ENCODE measurements around the gene NRXN3.

NRXN3 gene

GRCh38 chr14:79608446-79608845, 1438.3 kb downstream of the NRXN3 start:
- no peak for TF ChIP-seq CTCF (IDR thresholded peaks at IDR 0.05)
- Histone ChIP-seq H3K4me3 (no peak overlapping the region), H3K27ac (no peak overlapping the region)
- DNase-seq (ENCODE audit: low spot score): no peak

GRCh38 chr14:79613625-79614024, 1443.5 kb downstream of the NRXN3 start:
- no peak for DNase-seq (ENCODE audit: low spot score)
- TF ChIP-seq CTCF (IDR thresholded peaks at IDR 0.05): no peak
- H3K27ac ChIP-seq: no peak overlapping the region
- no peak overlapping the region for H3K4me3 ChIP-seq

GRCh38 chr14:79614448-79614847, 1444.3 kb downstream of the NRXN3 start:
- no peak for DNase-seq (ENCODE audit: low spot score)
- no peak overlapping the region for H3K27ac ChIP-seq
- TF ChIP-seq CTCF (IDR thresholded peaks at IDR 0.05): no peak
- H3K4me3 ChIP-seq: no peak overlapping the region

- Histone ChIP-seq H3K4me3 (no peak overlapping the region), H3K27ac (no peak overlapping the region)
- TF ChIP-seq CTCF (IDR thresholded peaks at IDR 0.05): no peak
- DNase-seq (ENCODE audit: low spot score): no peak
Observed at GRCh38 chr14:79627058-79627457, 1456.9 kb downstream of the NRXN3 start.

- H3K4me3 ChIP-seq: no peak overlapping the region
- no peak for DNase-seq (ENCODE audit: low spot score)
- no peak for TF ChIP-seq CTCF (IDR thresholded peaks at IDR 0.05)
- H3K27ac ChIP-seq: no peak overlapping the region
Observed at GRCh38 chr14:79629411-79630287, 1459.5 kb downstream of the NRXN3 start.

GRCh38 chr14:79630288-79630960, 1460.3 kb downstream of the NRXN3 start:
- no peak overlapping the region for H3K27ac ChIP-seq
- no peak for DNase-seq (ENCODE audit: low spot score)
- H3K4me3 ChIP-seq: no peak overlapping the region
- TF ChIP-seq CTCF (IDR thresholded peaks at IDR 0.05): no peak

GRCh38 chr14:79631276-79631675, 1461.1 kb downstream of the NRXN3 start:
- no peak overlapping the region for H3K4me3 ChIP-seq
- no peak for TF ChIP-seq CTCF (IDR thresholded peaks at IDR 0.05)
- no peak for DNase-seq (ENCODE audit: low spot score)
- H3K27ac ChIP-seq: no peak overlapping the region

Data from coronary artery (tissue), 2 donors.